Testis (tissue), 3 donors: ENCODE measurements around the gene AGBL2. TPM values are rescaled to one million over a fixed set of nuclear protein-coding genes. Genes with fewer than 3 reads are reported as not detected.
A peak's percentile ranks its signal among the peaks of the same experiment; 100 is the strongest.

Experiments
- DNase-seq: peaks from one replicate; pipeline ENCODE4 v3.0.0-alpha.2; 2019
- H3K27ac ChIP-seq, 2 donors: fragments of 200-600 bp; sonication (generic); one replicate each; pipeline ENCODE4 v1.5.1; 2019
- H3K27me3 ChIP-seq: fragments of 200-600 bp; sonication (generic); one replicate; pipeline ENCODE4 v1.5.1; 2019
- H3K36me3 ChIP-seq: fragments of 200-600 bp; sonication (generic); one replicate; pipeline ENCODE4 v1.5.1; 2017; ENCODE audit warnings: low read depth; ENCODE audit errors: missing control alignments
- H3K4me1 ChIP-seq: fragments of 200-600 bp; sonication (generic); one replicate; pipeline ENCODE4 v1.5.1; 2019
- H3K4me3 ChIP-seq, 2 donors: fragments of 200-600 bp; sonication (generic); one replicate each; pipeline ENCODE4 v1.5.1; 2017 to 2019
- H3K9me3 ChIP-seq: fragments of 200-600 bp; sonication (generic); one replicate; pipeline ENCODE4 v1.5.1; 2017
- CTCF ChIP-seq, 3 experiments: fragments of 450-650 bp in 2 of 3; fragments of 200-600 bp in 1 of 3; sonication (generic) in 1 of 3; IDR thresholded peaks; one replicate each; pipeline ENCODE4 v1.5.1; 2016 to 2019; ENCODE audit warnings: antibody characterized with exemption in 3 of 3, mild to moderate bottlenecking in 2 of 3, moderate library complexity in 1 of 3
- POLR2A ChIP-seq: fragments of 450-650 bp; IDR thresholded peaks from one replicate; pipeline ENCODE4 v1.6.1; 2017; ENCODE audit warnings: antibody characterized with exemption, mild to moderate bottlenecking, moderate library complexity
- WGBS, 2 donors: methylation state at CpG; one replicate each; pipeline ENCODE4 v1.1.5; 2018; 5-methylcytosine and 5-hydroxymethylcytosine counted together
- intact Hi-C: fragments of 100-400 bp; cut with DNase I; formaldehyde crosslinking; loops from one replicate; pipeline ENCODE4 v1.15.1; 2023; ENCODE audit warnings: low total_unique reads
- polyA plus RNA-seq: library from polyadenylated mRNA; stranded (reverse); fragments of 350-450 nt; fragmentation: Illumina TruSeq; extraction: RNeasy Lipid Tissue Mini Kit (QIAGEN cat#74804); gene quantifications from one replicate; pipeline ENCODE4 v1.2.3, GENCODE V29; 2014; ENCODE audit warnings: low read depth, low replicate concordance; ENCODE audit not compliant: insufficient read depth
- small RNA-seq, 2 donors: library from RNA; depleted of rRNA; stranded (forward); fragments of <200 nt; gene quantifications; one replicate each; pipeline ENCODE3, GENCODE V24; 2016
- total RNA-seq, 2 donors: library from RNA; depleted of rRNA; stranded (reverse); fragments of >200 nt; gene quantifications; one replicate each; pipeline ENCODE4 v1.2.3, GENCODE V29; 2016

Gene AGBL2
- total and polyA plus RNA-seq, 3 donors from 2014 or later, result 25.8 to 65.2 (median 40.6) TPM

- Histone ChIP-seq H3K27ac (no peak overlapping the region), H3K4me1 (no peaks in the 10 kb centered on the region), H3K9me3 (no peaks in the 10 kb centered on the region), H3K27me3 (no peaks in the 10 kb centered on the region), H3K4me3 (no peak overlapping the region), H3K36me3 (no peaks in the 10 kb centered on the region)
- intact Hi-C loops, result no loop called here
- 82 to 86% methylated on average over 10 of the region's 10 CpGs for WGBS, 2 donors
- TF ChIP-seq CTCF (IDR thresholded peaks at IDR 0.05) (peak in 2 of 3 experiments; percentile 67 to 74), POLR2A (no peak)
- peak; percentile 83 for DNase-seq
Observed at GRCh38 chr11:47616726-47617416, 98.3 kb downstream of the AGBL2 start.

DNA sequence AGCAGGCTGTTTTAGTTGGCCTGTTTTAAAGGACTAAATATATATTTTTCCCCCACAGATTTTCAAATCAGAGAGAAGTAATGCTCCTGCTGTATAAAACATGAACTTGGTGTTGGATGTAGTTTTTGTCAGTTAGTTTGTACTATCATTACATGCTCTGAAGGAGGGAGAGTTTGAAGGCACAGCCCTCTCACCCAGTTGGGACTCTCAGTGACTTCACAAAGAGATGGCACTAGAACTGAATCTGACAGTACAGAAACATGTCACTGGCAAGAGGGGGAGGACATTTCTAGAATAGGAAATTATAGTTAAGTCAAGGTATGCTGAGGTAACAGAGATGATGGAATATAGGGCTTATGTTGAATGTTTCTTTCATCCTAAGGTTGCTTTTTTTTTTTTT, 99.9 kb downstream of the AGBL2 start:
- Histone ChIP-seq H3K27me3 (no peaks in the 10 kb centered on the region), H3K4me3 (no peak overlapping the region), H3K27ac (no peak overlapping the region), H3K36me3 (no peaks in the 10 kb centered on the region), H3K9me3 (no peaks in the 10 kb centered on the region), H3K4me1 (no peaks in the 10 kb centered on the region)
- no peak for TF ChIP-seq POLR2A
- no peak for TF ChIP-seq CTCF (IDR thresholded peaks at IDR 0.05)
- no peak for DNase-seq
- intact Hi-C loops, result no loop called here

- H3K27ac ChIP-seq, result no peak overlapping the region
- DNase-seq, result no peak
- H3K27me3 ChIP-seq, result no peaks in the 10 kb centered on the region
- H3K4me1 ChIP-seq, result peaks cover 3% of the 10 kb centered on the region
- H3K36me3 ChIP-seq, result no peaks in the 10 kb centered on the region
- H3K9me3 ChIP-seq, result no peaks in the 10 kb centered on the region
- TF ChIP-seq POLR2A (no peak), CTCF (IDR thresholded peaks at IDR 0.05) (no peak)
- H3K4me3 ChIP-seq, result no peak overlapping the region
- intact Hi-C loops, result no loop called here
- WGBS, 2 donors, result 81 to 87% methylated on average over 6 of the region's 6 CpGs
Observed at GRCh38 chr11:47611348-47611794, 103.8 kb downstream of the AGBL2 start.

DNA sequence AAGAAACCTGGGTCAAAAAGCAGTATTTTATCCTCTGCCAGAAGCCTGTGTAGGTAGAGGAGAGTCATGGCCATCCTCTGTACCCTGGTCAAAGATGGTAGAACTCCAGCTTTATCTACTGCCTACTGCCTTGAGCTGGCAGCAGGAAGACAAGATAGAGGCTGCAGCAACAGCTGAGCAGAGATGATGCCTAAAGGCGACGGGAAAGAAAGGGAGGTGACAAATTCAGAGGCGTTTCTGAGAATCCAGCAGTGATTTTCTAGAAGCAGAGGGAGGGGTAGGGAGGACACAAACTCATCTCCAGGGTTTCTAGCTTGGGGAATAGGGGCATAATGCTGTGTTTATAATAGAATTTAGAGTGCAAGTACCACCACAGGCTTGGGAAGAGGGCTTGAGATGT, 105.5 kb downstream of the AGBL2 start:
- Histone ChIP-seq H3K4me3 (no peak overlapping the region), H3K27ac (no peak overlapping the region), H3K27me3 (no peaks in the 10 kb centered on the region), H3K36me3 (no peaks in the 10 kb centered on the region), H3K9me3 (no peaks in the 10 kb centered on the region), H3K4me1 (peaks cover 3% of the 10 kb centered on the region)
- intact Hi-C loops, result no loop called here
- no peak for DNase-seq
- TF ChIP-seq POLR2A, result no peak
- TF ChIP-seq CTCF (IDR thresholded peaks at IDR 0.05), result no peak
- WGBS, 2 donors, result 71 to 76% methylated on average over 3 of the region's 3 CpGs

Small RNA genes within 50 kb of the gene (small RNA-seq; reads per million reads assigned to genes)
- gene RF00019, result 0 reads per million in 2 donors

Other genes with a start within 250 kb of the AGBL2 start
- 100 to 1,000 TPM; 193 to 208 TPM for gene CELF1, start 162.2 kb downstream of the AGBL2 start, total RNA-seq
- gene CELF1, start 162.2 kb downstream of the AGBL2 start, polyA plus RNA-seq, result 74.3 TPM
- gene PTPMT1, start 149.8 kb downstream of the AGBL2 start, total RNA-seq, result 100 to 1,000 TPM; 204 to 239 TPM
- gene PTPMT1, start 149.8 kb downstream of the AGBL2 start, polyA plus RNA-seq, result 172 TPM
- gene KBTBD4, start 136.4 kb downstream of the AGBL2 start, total RNA-seq, result 10 to 100 TPM; 27.8 to 35.5 TPM
- gene KBTBD4, start 136.4 kb downstream of the AGBL2 start, polyA plus RNA-seq, result 35.9 TPM
- gene NDUFS3, start 136.3 kb downstream of the AGBL2 start, total RNA-seq, result 10 to 100 TPM; 69.8 to 88.5 TPM
- gene NDUFS3, start 136.3 kb downstream of the AGBL2 start, polyA plus RNA-seq, result 121 TPM
- not detected for gene FAM180B, start 128.7 kb downstream of the AGBL2 start, total RNA-seq
- 1.1 TPM for gene FAM180B, start 128.7 kb downstream of the AGBL2 start, polyA plus RNA-seq
- gene C1QTNF4, start 121.0 kb downstream of the AGBL2 start, total RNA-seq, result 10 to 100 TPM; 15.4 to 25.1 TPM
- 2.6 TPM for gene C1QTNF4, start 121.0 kb downstream of the AGBL2 start, polyA plus RNA-seq
- gene MTCH2, start 72.8 kb downstream of the AGBL2 start, total RNA-seq, result 10 to 100 TPM; 71.1 to 98.8 TPM
- 396 TPM for gene MTCH2, start 72.8 kb downstream of the AGBL2 start, polyA plus RNA-seq
- gene FNBP4, start 52.0 kb upstream of the AGBL2 start, total RNA-seq, result 100 to 1,000 TPM; 201 to 217 TPM
- 55.0 TPM for gene FNBP4, start 52.0 kb upstream of the AGBL2 start, polyA plus RNA-seq
- gene NUP160, start 133.0 kb upstream of the AGBL2 start, total RNA-seq, result 10 to 100 TPM; 46.1 to 50.6 TPM
- gene NUP160, start 133.0 kb upstream of the AGBL2 start, polyA plus RNA-seq, result 28.4 TPM